Measurements from ENCODE around the gene TRIM3. TPM values are rescaled to one million over a fixed set of nuclear protein-coding genes. Genes with fewer than 3 reads are reported as not detected.

Gene TRIM3
- total and polyA plus RNA-seq, 9 donors = 11.4 to 20.0 (median 15.3) TPM

GRCh38 chr11:6404342-6405051 is 69.2 kb downstream of the TRIM3 start:
- Histone ChIP-seq H3K4me3 (ENCODE audit: low read length) (no peak overlapping the region), H3K9me3 (replicated peaks; ENCODE audit: control insufficient read depth, low read depth, low read length) (no peaks in the 10 kb centered on the region), H3K27ac (ENCODE audit: low read length) (no peak overlapping the region), H3K36me3 (ENCODE audit: control insufficient read depth, insufficient read depth, low read length) (peaks cover 35% of the 10 kb centered on the region), H3K27me3 (ENCODE audit: control insufficient read depth, insufficient read depth, low read length) (no peaks in the 10 kb centered on the region), H3K4me1 (ENCODE audit: control insufficient read depth, insufficient read depth, low read length) (peaks cover 9% of the 10 kb centered on the region)
- 65% methylated on average over 13 of the region's 16 CpGs for WGBS (ENCODE audit: insufficient coverage)
- DNase-seq = no peak

DNA sequence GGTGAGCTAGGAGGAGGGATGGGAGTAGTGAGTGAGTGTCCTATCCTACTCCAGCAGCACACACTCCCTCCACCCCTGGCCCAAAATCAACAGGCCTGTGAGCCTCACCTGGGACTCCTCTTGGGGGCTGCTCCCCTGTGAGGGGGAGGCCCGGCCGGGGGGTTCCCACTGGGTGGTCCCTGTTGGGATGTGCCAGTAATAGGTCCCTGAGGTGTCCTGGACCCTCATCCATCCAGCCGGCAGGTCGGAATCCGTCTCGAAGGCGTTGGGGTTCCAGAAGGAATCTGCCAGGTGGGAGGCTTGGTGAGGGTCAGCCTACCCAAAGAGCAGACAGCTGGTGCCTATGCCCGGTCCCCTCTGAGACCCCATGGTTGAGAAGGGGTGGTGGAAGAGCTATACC is 70.2 kb downstream of the TRIM3 start:
- H3K27ac ChIP-seq (ENCODE audit: low read length) = no peak overlapping the region
- no peaks in the 10 kb centered on the region for H3K27me3 ChIP-seq (ENCODE audit: control insufficient read depth, insufficient read depth, low read length)
- peaks cover 9% of the 10 kb centered on the region for H3K4me1 ChIP-seq (ENCODE audit: control insufficient read depth, insufficient read depth, low read length)
- DNase-seq = no peak
- H3K36me3 ChIP-seq (ENCODE audit: control insufficient read depth, insufficient read depth, low read length) = peaks cover 37% of the 10 kb centered on the region
- H3K9me3 ChIP-seq (replicated peaks; ENCODE audit: control insufficient read depth, low read depth, low read length) = no peaks in the 10 kb centered on the region
- no peak overlapping the region for H3K4me3 ChIP-seq (ENCODE audit: low read length)
- no CpG with 5 or more reads among the region's 8 CpGs for WGBS (ENCODE audit: insufficient coverage)

DNA sequence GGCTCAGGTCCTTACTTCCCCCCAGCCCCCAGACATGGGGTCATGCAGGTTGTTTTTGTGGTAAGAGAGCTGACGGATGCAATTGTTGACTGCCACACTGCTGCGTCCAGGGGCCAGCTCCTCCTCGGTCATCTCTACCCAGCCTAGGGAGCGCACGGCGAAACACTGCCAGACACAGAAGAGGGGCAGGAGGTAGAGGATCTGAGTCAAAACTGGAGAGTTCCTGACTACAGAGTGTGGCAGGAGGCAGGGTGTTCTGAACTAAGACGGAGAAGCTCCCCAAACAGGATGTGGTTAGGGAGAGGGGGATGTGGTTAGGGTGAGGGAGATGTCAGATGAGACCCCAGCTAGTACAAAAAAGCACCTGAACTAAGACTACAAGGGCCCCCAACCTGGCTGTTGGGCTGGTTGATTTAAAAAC is 71.2 kb downstream of the TRIM3 start:
- H3K9me3 ChIP-seq (replicated peaks; ENCODE audit: control insufficient read depth, low read depth, low read length) = no peaks in the 10 kb centered on the region
- no peak for DNase-seq
- H3K27ac ChIP-seq (ENCODE audit: low read length) = no peak overlapping the region
- H3K27me3 ChIP-seq (ENCODE audit: control insufficient read depth, insufficient read depth, low read length) = no peaks in the 10 kb centered on the region
- H3K4me1 ChIP-seq (ENCODE audit: control insufficient read depth, insufficient read depth, low read length) = peaks cover 9% of the 10 kb centered on the region
- H3K36me3 ChIP-seq (ENCODE audit: control insufficient read depth, insufficient read depth, low read length) = peaks cover 39% of the 10 kb centered on the region
- no peak overlapping the region for H3K4me3 ChIP-seq (ENCODE audit: low read length)
- WGBS (ENCODE audit: insufficient coverage) = 72% methylated on average over 6 of the region's 7 CpGs

DNA sequence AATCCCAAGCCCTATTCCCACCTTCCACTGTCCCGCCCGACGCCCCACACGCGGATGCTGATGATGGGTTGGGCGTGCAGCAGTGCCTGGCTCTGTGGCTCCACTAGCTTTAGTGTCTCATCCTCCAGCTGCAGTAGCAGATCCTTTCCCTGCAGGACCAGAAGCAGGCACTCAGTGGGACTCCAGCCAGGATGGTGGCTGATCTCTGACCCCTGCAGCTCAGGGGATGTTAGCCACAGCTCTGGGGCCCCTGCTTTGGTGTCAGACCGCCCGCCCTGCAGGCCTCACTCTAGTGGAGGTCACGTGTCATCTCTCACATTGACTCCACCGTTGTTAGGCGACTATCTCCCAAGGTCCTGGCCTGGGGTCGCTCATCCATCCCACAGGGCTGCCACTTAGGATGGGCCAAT is 71.7 kb downstream of the TRIM3 start:
- peaks cover 39% of the 10 kb centered on the region for H3K36me3 ChIP-seq (ENCODE audit: control insufficient read depth, insufficient read depth, low read length)
- no peak overlapping the region for H3K27ac ChIP-seq (ENCODE audit: low read length)
- H3K4me1 ChIP-seq (ENCODE audit: control insufficient read depth, insufficient read depth, low read length) = peaks cover 9% of the 10 kb centered on the region
- no peaks in the 10 kb centered on the region for H3K27me3 ChIP-seq (ENCODE audit: control insufficient read depth, insufficient read depth, low read length)
- no peak overlapping the region for H3K4me3 ChIP-seq (ENCODE audit: low read length)
- no peak for DNase-seq
- WGBS (ENCODE audit: insufficient coverage) = 81% methylated on average over 12 of the region's 12 CpGs
- no peaks in the 10 kb centered on the region for H3K9me3 ChIP-seq (replicated peaks; ENCODE audit: control insufficient read depth, low read depth, low read length)

- Histone ChIP-seq H3K36me3 (ENCODE audit: control insufficient read depth, insufficient read depth, low read length) (peaks cover 39% of the 10 kb centered on the region), H3K4me3 (ENCODE audit: low read length) (no peak overlapping the region), H3K27me3 (ENCODE audit: control insufficient read depth, insufficient read depth, low read length) (no peaks in the 10 kb centered on the region), H3K9me3 (replicated peaks; ENCODE audit: control insufficient read depth, low read depth, low read length) (no peaks in the 10 kb centered on the region), H3K4me1 (ENCODE audit: control insufficient read depth, insufficient read depth, low read length) (peaks cover 9% of the 10 kb centered on the region), H3K27ac (ENCODE audit: low read length) (no peak overlapping the region)
- DNase-seq = no peak
- WGBS (ENCODE audit: insufficient coverage) = 96% methylated on average over 6 of the region's 7 CpGs
These were observed 72.3 kb downstream of the TRIM3 start for GRCh38 chr11:6401464-6401863.

- 97% methylated on average over 6 of the region's 15 CpGs for WGBS (ENCODE audit: insufficient coverage)
- peaks cover 9% of the 10 kb centered on the region for H3K4me1 ChIP-seq (ENCODE audit: control insufficient read depth, insufficient read depth, low read length)
- no peak for DNase-seq
- H3K27ac ChIP-seq (ENCODE audit: low read length) = no peak overlapping the region
- H3K36me3 ChIP-seq (ENCODE audit: control insufficient read depth, insufficient read depth, low read length) = peaks cover 39% of the 10 kb centered on the region
- H3K27me3 ChIP-seq (ENCODE audit: control insufficient read depth, insufficient read depth, low read length) = no peaks in the 10 kb centered on the region
- H3K4me3 ChIP-seq (ENCODE audit: low read length) = no peak overlapping the region
- no peaks in the 10 kb centered on the region for H3K9me3 ChIP-seq (replicated peaks; ENCODE audit: control insufficient read depth, low read depth, low read length)
These were observed 73.1 kb downstream of the TRIM3 start for GRCh38 chr11:6400431-6401345.

Other genes with a start within 250 kb of the TRIM3 start
- gene FHIP1B, start 239.3 kb downstream of the TRIM3 start, total RNA-seq = 14.0 TPM
- gene FHIP1B, start 239.3 kb downstream of the TRIM3 start, polyA plus RNA-seq (ENCODE audit: insufficient read depth in 1 of 8, insufficient read length in 8 of 8, low replicate concordance in 1 of 8) = 10 to 100 TPM; 19.0 to 32.1 (median 24.9) TPM
- not detected for gene CNGA4, start 234.9 kb downstream of the TRIM3 start, total RNA-seq
- under 1 TPM in 7 of 8 donors, not detected in 1; 0.07 to 0.43 (median 0.21) TPM for gene CNGA4, start 234.9 kb downstream of the TRIM3 start, polyA plus RNA-seq (ENCODE audit: insufficient read depth in 1 of 8, insufficient read length in 8 of 8, low replicate concordance in 1 of 8)
- gene CCKBR, start 214.1 kb downstream of the TRIM3 start, total RNA-seq = not detected
- under 1 TPM in 2 of 8 donors, not detected in 6; 0.09 to 0.21 TPM for gene CCKBR, start 214.1 kb downstream of the TRIM3 start, polyA plus RNA-seq (ENCODE audit: insufficient read depth in 1 of 8, insufficient read length in 8 of 8, low replicate concordance in 1 of 8)
- 43.5 TPM for gene CAVIN3, start 153.4 kb downstream of the TRIM3 start, total RNA-seq
- gene CAVIN3, start 153.4 kb downstream of the TRIM3 start, polyA plus RNA-seq (ENCODE audit: insufficient read depth in 1 of 8, insufficient read length in 8 of 8, low replicate concordance in 1 of 8) = 10 to 100 TPM; 28.3 to 42.7 (median 35.8) TPM
- gene SMPD1, start 83.5 kb downstream of the TRIM3 start, total RNA-seq = 16.7 TPM
- gene SMPD1, start 83.5 kb downstream of the TRIM3 start, polyA plus RNA-seq (ENCODE audit: insufficient read depth in 1 of 8, insufficient read length in 8 of 8, low replicate concordance in 1 of 8) = 10 to 100 TPM; 22.9 to 28.4 (median 26.0) TPM
- gene APBB1, start 54.8 kb downstream of the TRIM3 start, total RNA-seq = 26.4 TPM
- gene APBB1, start 54.8 kb downstream of the TRIM3 start, polyA plus RNA-seq (ENCODE audit: insufficient read depth in 1 of 8, insufficient read length in 8 of 8, low replicate concordance in 1 of 8) = 10 to 100 TPM; 26.0 to 33.2 (median 30.5) TPM
- gene HPX, start 33.0 kb downstream of the TRIM3 start, total RNA-seq = 1.3 TPM
- 1 to 10 TPM in 7 of 8 donors, under 1 TPM in 1; 0.88 to 3.9 (median 2.8) TPM for gene HPX, start 33.0 kb downstream of the TRIM3 start, polyA plus RNA-seq (ENCODE audit: insufficient read depth in 1 of 8, insufficient read length in 8 of 8, low replicate concordance in 1 of 8)
- 29.7 TPM for gene ARFIP2, start 7.4 kb upstream of the TRIM3 start, total RNA-seq
- gene ARFIP2, start 7.4 kb upstream of the TRIM3 start, polyA plus RNA-seq (ENCODE audit: insufficient read depth in 1 of 8, insufficient read length in 8 of 8, low replicate concordance in 1 of 8) = 10 to 100 TPM; 32.0 to 41.4 (median 35.9) TPM
- 19.8 TPM for gene TIMM10B, start 7.6 kb upstream of the TRIM3 start, total RNA-seq
- gene TIMM10B, start 7.6 kb upstream of the TRIM3 start, polyA plus RNA-seq (ENCODE audit: insufficient read depth in 1 of 8, insufficient read length in 8 of 8, low replicate concordance in 1 of 8) = 10 to 100 TPM; 16.1 to 23.9 (median 17.6) TPM
- 4.1 TPM for gene DNHD1, start 23.3 kb upstream of the TRIM3 start, total RNA-seq
- gene DNHD1, start 23.3 kb upstream of the TRIM3 start, polyA plus RNA-seq (ENCODE audit: insufficient read depth in 1 of 8, insufficient read length in 8 of 8, low replicate concordance in 1 of 8) = 10 to 100 TPM in 1 of 8 donors, 1 to 10 TPM in 7; 3.3 to 10.7 (median 6.7) TPM
- gene RRP8, start 129.7 kb upstream of the TRIM3 start, total RNA-seq = 24.3 TPM
- 10 to 100 TPM; 16.7 to 20.6 (median 18.8) TPM for gene RRP8, start 129.7 kb upstream of the TRIM3 start, polyA plus RNA-seq (ENCODE audit: insufficient read depth in 1 of 8, insufficient read length in 8 of 8, low replicate concordance in 1 of 8)
- gene ILK, start 129.8 kb upstream of the TRIM3 start, total RNA-seq = 144 TPM
- gene ILK, start 129.8 kb upstream of the TRIM3 start, polyA plus RNA-seq (ENCODE audit: insufficient read depth in 1 of 8, insufficient read length in 8 of 8, low replicate concordance in 1 of 8) = 100 to 1,000 TPM; 139 to 165 (median 149) TPM
- 76.3 TPM for gene TAF10, start 138.3 kb upstream of the TRIM3 start, total RNA-seq
- 100 to 1,000 TPM in 6 of 8 donors, 10 to 100 TPM in 2; 95.7 to 128 (median 110) TPM for gene TAF10, start 138.3 kb upstream of the TRIM3 start, polyA plus RNA-seq (ENCODE audit: insufficient read depth in 1 of 8, insufficient read length in 8 of 8, low replicate concordance in 1 of 8)
- 17.1 TPM for gene TPP1, start 145.5 kb upstream of the TRIM3 start, total RNA-seq
- gene TPP1, start 145.5 kb upstream of the TRIM3 start, polyA plus RNA-seq (ENCODE audit: insufficient read depth in 1 of 8, insufficient read length in 8 of 8, low replicate concordance in 1 of 8) = 10 to 100 TPM; 30.9 to 52.0 (median 37.8) TPM
- gene DCHS1, start 181.9 kb upstream of the TRIM3 start, total RNA-seq = 36.3 TPM
- 10 to 100 TPM; 30.7 to 69.3 (median 51.0) TPM for gene DCHS1, start 181.9 kb upstream of the TRIM3 start, polyA plus RNA-seq (ENCODE audit: insufficient read depth in 1 of 8, insufficient read length in 8 of 8, low replicate concordance in 1 of 8)
- gene MRPL17, start 209.4 kb upstream of the TRIM3 start, total RNA-seq = 37.2 TPM
- gene MRPL17, start 209.4 kb upstream of the TRIM3 start, polyA plus RNA-seq (ENCODE audit: insufficient read depth in 1 of 8, insufficient read length in 8 of 8, low replicate concordance in 1 of 8) = 10 to 100 TPM; 63.5 to 86.7 (median 71.7) TPM